Fibroblast of the conjunctiva (primary cell): ENCODE data around the gene FBXW7.

Source experiments
- DNase-seq: peaks from one replicate; pipeline ENCODE4 v3.0.0-alpha.2; 2010; ENCODE audit warnings: low read depth

The FBXW7 gene

DNA sequence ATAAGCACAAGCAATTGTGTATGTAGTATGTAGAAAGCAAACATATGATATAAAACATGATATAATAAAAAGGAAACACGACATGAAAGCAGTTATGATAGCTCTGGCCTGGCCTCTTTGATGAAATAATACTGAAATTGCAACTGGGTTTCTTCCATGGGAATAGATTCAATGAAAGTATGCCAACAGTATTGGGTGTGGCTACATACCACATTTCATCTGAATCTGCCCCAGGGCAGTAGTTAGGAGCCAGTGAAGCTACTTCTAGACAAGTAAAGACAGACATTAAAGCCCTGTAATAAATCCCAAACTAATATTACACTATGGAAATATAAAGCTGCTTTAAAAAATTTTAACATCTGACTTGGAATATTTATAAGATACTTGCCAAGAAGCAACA is 207.3 kb downstream of the FBXW7 start:
- DNase-seq: peak; percentile 62

DNA sequence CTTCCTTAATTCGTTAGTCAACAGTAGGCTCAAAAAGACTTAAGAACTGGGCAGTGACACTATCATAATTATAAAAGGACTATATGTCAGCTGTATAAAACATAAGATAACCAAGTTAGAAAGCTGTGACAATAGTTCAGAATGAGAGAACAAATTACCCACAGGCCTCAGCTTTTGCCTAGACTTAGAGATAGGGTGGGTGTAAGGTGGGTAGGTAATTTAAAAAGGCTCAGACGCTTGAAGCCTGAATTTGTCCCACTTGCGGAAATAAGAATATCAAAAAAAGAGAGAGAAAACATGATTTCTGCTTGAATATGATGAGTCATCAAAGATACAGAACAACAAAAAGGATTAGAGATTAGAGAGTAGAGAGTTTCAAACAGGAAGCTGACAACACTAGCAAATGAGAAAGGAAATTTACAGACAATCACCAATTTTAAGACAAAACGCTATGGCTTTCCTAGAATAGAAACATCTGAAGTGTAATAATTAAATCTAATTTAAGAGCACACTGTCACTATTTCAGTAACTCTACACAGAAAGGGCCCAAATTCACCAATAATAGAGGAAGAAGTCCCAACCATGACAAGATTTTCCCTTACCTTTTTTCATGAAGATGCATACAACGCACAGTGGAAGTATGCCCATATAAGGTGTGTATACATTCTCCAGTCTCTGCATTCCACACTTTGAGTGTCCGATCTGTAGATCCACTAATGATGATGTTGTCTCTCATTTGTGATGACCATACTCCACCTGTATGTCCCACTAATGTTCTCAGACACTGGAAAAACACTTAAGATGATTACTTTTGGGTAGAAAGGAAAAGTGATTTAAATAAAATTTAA is 208.1 kb downstream of the FBXW7 start:
- no peak for DNase-seq

DNA sequence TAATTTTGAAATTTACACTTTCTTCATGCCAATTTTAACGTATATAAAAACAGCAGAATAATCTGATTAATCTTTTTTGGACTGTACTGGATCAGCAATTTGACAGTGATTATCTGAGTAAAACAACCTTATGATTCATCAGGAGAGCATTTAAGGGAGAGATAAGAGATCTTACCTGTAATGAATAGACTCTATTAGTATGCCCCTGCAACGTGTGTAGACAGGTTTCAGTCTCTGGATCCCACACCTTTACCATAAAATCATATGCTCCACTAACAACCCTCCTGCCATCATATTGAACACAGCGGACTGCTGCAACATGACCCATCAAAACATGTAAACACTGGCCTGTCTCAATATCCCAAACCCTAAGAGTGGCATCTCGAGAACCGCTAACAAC is 210.1 kb downstream of the FBXW7 start:
- DNase-seq: no peak

DNA sequence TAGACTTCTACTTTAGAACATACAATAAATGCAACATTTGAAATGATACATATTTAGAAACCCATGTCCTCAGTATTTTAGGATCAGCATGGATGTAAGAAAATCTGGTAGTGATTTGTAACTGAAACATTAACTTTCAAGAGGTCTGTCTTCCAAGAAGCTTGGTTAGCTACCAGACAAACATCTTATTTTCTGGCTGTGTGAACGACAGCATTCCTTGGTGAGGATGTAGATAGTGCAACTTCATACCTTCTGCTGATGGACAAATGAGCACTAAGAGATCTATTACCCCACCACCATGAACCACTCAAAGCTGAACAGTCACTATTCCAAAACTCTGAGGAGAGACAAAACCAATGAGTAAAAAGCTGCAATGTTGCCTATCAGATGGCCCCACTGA is 212.7 kb downstream of the FBXW7 start:
- no peak for DNase-seq

DNA sequence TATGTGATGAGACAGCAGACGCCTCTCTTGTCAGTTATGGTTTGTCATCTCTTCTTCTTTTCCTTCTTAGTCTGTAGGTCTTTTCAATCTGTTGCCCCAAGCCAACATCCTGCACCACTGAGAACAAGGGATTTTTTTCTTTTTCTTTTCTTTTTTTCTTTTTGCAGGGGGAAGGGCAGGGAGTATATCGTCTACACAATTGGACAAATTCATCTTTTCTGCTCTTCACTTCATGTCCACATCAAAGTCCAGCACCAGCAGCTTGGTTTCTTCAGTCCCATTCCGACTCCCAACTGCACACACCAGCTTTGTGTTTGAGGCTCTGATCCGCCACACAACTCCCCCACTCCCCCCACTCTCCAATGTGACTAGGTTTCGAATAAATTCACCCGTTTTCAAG is 213.2 kb downstream of the FBXW7 start:
- no peak for DNase-seq

DNA sequence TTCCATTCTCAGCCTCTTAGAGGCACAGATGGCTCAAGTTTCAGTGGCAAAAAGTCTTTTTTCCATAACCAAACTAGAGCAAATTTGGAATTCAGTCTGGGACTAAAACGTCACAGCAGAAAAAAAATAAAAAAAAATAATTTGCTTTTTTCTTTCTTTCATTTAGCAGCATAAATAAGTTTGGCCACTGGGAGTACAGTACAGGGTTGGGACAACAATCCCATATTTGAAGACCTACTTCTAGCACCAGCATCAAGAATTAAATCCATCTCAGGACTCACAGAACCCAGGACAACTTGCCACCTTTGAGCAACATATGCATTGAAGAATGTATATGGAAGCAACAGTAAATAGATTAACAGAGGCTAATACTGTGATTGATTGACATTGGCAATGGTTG is 214.0 kb downstream of the FBXW7 start:
- DNase-seq: no peak

DNA sequence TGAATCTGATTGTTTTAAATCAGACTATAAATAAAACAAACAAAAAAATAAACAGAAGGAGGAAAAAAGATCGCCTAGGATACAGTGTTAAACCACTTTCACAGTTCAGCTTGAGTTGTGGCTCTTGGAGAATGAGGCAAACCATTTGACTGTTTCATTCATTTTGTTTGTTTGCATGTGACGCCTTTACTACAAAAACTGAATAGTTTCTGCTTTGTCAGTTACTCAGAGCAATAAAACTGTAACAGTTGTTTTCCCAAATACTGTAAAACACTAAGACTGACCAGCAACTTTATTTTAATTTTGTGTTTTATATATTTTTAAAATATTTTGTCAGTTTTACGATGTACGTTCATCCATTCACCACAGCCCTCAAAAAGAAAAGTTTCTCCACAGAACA is 214.5 kb downstream of the FBXW7 start:
- no peak for DNase-seq

DNA sequence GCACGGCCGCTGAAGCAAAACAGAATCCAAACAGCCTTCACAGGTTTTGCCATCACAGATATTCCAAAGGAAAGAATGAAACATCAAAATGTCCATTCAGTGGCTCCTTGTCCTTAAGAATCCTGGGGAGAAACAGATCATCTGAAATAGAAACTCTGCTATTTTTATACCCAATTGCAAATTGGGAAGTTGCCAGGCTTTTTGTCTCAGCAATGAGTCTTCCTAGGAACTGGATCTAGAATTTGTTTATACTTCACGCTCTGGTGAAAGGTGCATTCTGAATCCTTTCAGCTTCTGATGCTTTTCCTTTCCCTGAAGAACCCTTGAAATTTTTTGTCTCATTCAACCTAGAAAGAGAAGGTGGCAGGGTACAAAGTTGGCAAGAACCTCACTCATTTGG is 218.9 kb downstream of the FBXW7 start:
- no peak for DNase-seq

DNA sequence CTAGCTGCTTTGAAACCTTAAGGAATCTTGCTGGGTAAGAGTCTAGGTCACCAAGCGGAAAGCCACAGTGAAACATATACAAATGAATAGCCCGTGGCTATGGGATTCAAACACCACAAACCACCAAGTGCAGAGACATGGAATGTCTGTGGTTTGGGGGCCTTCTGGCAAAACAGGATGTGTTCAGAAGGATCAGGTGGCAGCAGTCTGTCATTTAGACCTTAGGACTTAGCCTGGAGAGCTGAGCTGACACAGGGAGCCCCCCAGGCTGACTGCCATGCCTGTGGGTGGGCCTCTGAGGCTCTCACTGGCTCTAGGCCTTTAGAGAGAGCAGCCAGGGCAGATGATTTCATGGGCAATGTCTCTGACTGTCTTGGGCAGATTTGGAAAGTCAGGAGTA is 225.6 kb downstream of the FBXW7 start:
- DNase-seq: no peak

DNA sequence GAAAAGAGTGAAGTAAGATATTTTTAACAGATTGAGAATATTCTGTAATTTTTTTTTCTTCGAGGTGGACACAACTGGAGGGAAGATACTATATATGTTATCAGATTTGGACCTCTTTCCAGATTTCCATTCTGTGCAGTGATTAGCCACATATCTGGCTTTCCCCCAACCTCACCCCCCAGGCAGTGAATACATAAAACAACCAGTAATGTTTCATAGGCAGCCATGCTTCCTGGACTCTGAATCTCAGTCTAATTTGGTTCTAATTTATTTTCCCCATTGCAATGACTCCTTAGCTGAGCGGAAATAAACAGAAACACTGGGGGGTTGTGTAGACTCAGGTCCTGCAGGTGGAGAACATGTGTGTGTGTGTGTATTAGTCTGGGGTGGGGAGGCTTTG is 226.5 kb downstream of the FBXW7 start:
- no peak for DNase-seq

DNA sequence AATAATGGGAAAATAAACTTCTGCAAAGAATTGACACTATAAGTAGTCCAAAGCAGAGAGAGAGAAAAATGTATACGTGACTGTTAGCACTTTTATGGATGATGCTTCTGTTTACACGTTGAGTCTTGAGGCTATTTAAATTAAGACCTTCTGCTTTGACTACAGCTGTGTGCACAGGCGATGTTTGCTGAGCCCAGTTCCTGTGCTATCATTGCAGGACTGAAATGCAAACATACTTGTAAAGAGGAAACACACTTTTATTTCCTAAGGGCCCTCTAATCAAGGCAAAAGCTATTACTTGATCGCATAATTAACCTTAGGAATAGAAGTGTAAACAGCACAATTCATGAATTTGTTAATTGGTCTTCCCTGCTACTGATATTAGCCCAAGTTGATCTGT is 226.9 kb downstream of the FBXW7 start:
- no peak for DNase-seq

DNA sequence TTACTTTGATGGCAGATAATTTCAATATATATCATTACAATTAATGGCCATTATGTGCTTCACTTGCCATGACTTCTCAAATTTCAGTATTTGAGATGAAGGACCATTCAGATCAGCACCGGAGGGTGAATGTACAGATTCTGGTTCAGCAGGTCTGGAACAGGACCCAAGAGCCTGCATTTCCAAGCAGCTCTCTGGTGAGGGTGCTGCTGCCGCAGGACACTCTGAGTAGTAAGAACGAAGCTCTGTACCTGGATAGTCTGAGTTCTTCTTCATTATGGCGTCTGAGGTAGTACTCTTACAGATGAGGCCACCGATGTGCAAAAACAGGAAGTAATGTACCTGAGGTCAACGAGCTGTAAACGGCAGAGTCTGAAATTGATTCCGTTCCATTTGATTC is 228.2 kb downstream of the FBXW7 start:
- DNase-seq: no peak

DNA sequence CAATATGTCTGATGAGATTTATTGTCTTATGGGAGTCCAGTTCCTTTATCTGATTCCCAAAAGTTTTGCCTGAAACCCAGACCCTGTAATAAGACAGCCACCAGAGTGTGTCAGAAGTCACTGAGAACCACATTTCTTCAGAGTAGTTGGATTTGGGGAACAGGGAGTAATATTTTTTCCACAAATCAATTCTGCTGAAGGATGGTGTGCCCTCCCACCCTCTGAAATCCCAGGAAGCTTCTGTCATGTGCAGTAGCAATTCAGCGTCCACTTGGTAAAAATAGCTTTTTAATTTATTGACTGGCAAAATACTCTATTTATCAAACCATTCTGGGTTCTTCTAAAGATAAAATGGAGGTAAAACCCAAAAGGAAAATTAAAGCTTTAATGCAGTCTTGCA is 229.4 kb downstream of the FBXW7 start:
- DNase-seq: no peak

DNA sequence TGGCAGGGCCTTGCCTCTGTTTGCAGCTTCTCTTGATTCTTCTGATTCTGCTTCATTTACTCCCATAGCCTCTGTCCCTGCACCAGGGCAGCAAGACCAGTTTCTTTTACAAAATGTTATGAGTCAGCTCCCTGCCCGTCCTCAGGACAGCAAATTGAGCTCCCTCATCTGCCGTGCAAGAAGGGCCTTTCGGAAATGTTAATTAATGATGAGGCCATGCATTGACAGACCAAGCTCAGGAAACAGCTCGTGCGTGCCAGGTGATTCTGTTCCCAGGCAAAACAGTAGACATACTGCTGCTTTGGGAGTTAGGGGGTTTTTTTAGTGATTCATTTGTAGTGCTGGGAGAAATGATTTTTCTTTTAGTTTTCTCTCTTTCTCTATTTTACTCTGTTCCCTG is 231.7 kb downstream of the FBXW7 start:
- DNase-seq: no peak

DNA sequence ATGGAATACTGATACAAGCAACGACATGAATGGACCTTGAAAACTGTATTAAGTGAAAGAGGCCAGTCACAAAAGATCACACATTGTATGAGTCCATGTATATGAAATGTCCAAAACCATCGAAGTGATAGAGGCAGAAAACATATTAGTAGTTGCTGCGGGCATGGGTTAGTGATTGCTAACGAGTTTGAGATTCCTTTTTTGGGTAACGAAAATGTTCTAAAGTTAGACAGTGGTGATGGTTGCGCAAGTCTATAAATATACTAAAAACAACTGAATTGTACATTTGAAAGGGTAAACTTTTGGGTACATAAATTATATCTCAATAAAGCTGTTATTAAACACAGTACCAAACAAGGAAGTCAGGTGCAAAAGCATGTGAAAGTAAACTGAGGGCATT is 234.5 kb downstream of the FBXW7 start:
- DNase-seq: no peak

DNA sequence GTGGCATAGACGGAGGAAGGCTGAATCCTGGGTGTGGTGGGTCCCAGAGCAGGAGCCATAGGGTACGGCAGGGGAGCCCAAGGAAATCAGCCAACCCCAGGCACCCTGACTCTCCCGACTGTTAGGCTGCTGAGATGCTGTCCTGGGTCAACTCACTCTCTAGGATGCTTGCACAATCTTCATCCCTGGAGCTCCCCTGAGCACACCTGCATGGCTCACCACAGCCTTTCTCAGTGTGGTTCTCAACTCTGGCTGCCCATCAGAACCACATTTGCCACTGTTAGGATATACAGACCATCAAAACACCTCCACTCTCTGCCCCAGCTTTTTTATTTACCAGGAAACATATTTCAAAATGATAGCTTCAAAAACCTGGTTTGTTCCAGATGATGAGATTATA is 236.3 kb downstream of the FBXW7 start:
- no peak for DNase-seq

DNA sequence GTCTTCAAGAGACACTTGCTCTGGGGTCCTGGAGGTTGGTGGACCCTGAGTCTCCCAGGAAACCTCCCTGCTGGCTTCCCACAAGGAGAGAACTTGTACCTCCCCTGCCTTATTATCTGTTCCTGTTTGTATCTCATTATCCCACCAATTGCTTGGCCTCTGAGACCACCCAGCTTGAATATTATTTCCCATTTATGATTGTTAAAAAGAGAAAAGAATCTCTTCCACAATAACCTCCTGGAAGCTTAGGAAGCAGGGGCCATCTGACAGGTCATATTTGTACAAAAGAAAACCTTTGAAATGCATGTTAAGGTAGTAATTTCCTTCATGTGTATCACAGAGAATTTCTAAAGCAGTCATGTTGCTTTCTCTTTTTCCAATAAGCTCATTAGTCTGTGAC is 239.5 kb downstream of the FBXW7 start:
- DNase-seq: no peak

DNA sequence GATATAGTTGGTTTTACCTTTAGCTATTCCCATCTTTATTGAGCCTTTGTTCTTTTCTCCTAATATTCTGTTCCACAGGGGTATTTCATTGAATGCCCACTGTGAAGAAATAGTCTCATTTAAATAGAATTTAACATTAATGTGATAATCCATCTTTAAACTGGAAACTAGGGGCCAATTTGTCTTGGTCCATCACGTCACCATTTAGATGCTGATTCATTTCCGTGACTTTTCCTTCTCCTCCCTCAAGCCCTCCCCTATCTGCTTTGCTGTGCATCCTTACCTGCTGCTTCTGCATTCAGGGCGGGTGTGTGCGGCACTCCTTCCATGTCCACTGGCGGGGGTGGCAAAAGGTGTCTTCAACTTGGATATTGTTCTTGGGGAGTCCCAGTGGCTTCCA is 241.1 kb downstream of the FBXW7 start:
- no peak for DNase-seq

DNA sequence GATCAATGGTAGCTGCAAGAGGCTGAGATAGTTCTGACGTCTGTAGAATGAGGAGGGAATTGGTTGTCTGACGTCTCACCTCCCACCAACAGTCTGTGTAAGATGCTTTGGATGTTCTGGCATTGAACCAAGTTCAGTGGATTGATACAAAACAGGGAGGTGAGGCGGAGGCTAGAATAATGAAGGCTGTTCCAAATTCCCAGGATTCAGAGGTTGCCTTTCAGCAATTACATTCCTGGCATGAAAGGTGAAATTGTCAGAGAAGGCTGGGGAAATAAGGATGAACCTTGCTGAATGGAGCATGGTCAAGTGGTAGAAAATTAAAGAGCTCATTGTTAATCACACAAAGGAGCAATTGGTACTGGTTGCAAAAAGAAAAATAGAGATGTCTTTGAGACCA is 241.6 kb downstream of the FBXW7 start:
- DNase-seq: no peak

DNA sequence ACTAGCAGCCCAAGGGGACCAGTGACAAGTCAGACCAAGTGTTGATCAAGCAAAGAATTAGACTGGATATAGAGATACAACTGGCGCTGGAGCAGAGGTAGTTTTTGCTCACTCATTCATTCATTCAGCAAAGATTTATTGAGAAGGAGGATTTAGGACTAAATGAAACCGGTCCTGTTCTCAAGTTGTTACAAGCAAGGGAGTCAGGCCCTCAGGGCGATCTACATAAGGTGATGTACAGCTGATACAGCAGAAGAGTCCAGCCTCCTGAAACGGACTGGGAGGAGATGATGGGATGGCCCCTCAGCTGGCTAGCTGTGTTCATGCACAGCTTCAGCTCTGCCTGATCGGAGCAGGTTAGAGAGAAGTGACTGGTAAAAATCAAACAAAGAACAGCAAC is 242.4 kb downstream of the FBXW7 start:
- DNase-seq: no peak

DNA sequence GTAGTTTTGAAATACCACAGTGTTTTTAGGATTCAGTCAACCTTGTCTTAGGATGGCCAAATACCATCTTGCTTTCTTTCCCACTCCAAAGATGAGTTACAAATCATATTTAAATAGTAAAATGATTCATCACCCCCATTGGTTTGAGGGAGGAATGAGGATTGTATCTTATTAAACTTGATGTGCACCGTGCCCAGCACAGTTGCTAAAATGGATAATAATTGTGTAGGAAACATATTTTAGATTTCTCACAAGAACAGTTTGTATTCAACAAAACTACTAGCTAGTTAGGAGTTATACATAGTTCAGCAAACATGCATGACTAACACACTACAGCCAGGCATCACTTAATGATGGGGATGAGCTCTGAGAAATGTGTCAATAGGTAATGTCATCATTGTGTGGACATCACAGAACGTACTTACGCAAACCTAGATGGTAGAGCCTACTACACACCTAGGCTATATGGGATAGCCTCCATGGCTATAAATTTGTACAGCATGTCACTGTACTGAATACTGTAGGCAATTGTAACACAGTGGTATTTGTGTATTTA is 245.4 kb downstream of the FBXW7 start:
- no peak for DNase-seq

DNA sequence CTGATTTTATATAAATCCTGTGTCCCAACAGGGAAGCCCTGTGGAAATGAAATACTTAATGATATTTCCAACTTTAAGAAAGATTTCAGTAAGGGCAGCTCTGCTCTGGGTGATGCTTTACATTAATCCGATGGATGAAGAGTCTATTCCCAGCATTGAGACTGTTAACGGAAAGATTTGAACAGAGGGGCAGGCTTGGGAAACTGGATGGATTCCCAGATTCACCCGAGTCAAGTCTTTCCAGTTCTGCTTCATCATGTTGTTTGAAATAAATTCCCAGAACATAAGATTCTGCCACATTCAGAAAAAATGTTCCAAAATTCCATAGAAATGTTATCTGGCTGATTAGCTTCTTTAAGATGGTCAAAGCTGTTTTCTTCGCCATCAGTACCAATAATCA is 246.0 kb downstream of the FBXW7 start:
- DNase-seq: no peak

DNA sequence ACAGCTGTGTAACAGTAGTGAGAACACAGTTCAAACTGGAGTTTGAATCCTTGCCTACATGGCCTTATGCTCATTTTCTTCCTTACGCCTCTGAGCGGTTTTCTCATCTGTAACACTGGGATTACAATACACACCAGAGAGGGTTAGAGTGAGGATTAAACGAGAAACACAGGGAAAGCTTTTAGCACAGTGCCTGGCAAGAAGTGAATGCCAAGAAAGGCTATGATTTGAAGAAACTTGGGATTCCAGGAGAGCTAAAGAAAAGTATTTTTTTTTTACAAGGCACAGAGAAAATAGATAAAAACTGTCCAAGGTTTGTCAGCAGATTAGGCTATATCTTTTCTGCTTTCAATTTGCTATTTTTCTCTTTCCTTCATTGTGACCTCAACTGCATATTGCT is 246.4 kb downstream of the FBXW7 start:
- no peak for DNase-seq

DNA sequence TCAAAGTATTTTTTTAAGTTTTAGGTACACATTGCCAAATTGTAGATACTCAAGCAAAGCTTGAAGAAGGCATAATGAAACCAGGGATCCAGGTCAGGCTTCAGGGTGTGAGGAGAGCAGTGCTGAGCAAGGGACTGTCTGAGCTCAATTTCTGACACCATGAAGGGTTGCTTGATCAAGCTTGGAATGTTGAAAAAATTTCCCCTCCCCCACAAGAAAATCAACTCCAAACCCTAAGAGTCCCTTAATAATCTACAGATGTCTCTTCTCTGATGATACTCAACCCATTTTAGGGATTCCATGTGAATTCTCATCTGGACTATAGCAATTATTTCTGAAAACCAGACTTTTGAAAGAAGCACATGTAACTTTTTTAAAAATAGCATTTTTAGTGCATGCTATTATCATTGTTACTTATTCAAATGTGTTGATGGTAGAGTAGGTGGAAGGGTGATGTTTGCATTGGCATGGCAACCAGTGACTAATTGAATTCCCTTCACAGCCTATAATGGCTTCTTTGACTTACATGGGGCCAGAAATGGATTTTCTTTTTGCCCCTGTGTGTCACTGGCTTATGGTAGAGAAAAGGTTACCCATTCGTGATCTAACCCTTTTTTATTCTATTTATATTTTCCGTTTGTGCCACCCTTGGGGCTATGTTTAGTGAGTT is 252.0 kb downstream of the FBXW7 start:
- no peak for DNase-seq
